GM18498 (cell line): ENCODE data around the gene NGDN.

ENCODE experiments used
- ATAC-seq: cut with Tn5 transposase; IDR thresholded peaks from one replicate; pipeline ENCODE4 v1.9.1; 2021; ENCODE audit warnings: mild to moderate bottlenecking, moderate library complexity; ENCODE audit not compliant: unreplicated experiment

NGDN gene

DNA sequence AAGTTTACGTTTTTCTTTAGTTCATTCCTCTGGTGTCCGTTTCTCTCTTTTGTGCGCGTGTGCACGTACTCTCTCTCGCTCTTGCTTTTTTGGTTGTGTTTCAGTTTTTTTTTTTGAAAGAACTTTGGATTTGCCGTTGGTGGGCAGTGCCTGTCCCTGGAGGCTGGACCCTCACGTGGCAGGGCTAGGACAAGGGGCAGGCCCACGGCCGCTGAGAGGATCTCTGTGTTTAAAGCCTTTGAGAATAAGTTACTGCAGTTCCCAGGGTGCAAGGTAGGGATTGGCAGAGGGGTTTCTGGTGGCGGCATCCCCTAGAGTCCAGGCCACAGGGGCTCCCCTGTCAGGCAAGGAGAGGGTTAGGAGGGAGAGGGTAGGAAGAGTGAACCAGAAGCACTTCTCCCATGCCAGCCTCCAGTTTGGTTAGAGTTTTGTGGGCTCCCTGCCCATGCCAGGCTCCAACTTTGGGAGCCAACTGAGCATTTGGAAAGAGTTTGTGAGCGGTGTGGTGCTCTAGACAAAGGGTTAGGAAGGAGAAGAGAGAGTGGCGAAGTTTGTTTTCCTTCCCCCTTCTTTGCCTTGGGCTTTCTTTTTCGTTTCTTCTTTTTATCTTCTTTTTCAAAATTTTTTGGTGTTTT lies 51.5 kb downstream of the NGDN start:
- ATAC-seq, result no peak

DNA sequence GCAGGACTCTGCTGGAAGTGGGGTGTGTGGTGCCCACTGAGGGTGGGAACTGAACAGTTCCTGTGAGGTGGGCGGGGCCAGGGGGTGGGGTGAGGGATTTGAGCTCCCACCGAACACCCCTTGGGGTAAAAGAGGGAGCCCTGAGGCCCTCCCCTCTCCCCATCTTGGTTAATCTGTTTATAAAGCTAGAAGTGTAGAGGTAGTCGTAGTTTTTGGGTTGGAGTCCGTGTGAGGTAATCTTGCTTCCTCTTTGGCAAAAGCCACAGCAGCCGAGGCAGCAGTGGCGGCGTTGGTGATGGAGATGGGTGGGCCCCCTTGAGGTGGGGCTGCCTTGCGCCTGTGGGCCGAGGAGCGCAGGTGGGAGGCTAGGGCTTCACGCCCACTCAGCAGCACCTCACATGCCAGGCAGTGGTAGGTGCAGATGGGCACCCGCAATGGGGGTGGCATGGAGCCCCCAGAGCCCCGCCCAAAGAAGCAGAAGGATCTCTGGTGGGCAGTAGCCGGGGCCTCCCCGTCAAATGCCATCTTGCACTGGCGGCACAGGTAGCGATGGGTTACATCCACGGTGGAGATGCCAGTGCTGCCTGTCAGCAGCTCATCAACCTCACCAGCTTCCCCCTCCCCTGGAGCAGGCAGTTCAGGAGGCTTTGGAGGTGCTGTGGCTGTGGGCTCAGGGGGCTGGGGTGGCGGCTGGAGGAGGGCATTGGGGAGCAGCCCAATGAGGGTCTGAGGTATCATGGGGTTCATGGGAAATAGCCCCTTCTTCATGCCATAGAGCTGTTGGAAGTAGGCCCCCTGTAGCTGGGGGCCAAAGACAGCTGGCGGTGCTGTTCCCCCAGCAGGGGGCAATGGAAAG lies 52.5 kb downstream of the NGDN start:
- no peak for ATAC-seq

DNA sequence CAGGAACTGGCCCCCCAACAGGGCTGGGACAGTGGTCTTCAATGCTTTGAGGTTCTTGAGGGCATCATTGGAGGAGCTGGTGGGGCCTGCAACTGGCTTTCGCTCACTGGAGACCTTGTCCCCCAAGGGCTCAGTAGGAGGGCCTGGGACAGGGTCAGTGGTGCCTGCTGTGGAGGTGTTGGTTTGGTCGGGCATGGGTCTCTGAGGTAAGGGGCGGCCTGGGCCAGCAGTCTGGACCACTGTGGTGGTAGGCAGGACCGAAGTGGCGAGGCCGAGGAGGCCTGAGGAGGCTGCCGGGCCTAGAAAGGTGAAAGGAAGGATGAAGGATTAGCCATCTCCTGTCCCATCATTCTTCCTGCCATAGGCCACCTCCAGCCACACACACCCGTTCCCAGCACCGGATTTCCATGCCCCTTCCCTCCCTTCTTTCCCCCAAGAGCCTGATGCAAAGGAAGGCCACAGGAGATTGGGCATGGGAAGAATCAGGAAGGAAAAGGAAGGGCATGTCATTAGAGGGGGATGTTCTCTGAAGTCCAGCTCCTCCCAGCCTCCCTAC lies 53.2 kb downstream of the NGDN start:
- ATAC-seq, result no peak

DNA sequence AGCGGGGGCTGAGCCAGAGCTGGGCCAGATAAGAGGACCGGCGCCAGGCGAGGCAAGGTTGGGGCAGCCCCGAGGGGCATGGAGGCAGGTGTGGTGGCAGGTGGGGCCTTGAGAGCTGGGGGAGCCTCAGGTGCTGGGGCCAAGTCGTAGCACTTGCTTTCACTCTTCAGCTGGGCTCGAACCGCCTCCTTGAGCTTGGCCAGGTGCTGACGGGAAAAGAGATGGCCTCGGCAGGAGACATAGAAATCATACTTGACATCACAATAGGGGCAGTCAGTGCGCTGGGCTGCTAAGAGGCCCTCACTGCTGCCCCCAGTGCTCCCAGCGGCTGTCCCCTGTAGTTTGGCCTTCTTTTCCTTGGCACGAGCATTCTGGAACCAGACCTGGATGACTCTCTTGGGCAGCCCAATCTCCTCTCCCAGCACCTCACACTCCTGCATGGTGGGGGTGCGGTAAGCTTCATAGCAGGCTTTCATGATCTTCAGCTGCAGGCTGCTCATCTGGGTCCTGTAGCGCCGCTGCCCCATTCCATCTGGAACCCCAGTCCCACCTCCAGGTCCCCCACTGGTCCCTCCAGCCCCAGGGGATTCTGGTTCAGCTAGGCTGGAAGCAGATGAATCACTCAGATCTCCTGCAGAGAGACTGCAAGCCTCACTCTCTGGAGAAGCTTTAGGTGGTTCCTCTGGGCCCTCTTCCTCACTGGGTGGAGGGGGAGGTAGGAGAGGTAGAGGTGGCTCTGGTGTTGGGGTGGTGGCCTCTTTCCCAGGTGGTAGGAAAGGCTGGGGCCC lies 53.9 kb downstream of the NGDN start:
- no peak for ATAC-seq

DNA sequence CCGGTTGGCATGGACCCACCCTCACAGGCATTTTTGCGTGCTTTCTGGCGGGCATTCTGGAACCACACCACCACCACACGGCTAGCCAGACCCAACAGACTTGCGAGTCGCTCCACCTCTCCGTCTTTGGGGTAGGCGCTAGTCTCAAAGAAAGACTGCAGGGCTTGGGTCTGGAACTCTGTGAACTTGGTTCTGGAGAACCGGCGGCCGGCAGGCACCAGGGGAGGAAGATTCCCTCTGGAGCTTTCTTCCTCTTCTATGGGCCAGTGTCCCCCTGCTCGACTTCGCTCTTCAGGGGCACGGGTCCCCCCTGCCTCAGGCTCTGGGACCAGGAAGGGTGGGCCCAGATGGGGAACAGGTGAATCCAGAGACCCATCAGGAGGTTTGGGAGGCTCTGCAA lies 55.5 kb downstream of the NGDN start:
- no peak for ATAC-seq

DNA sequence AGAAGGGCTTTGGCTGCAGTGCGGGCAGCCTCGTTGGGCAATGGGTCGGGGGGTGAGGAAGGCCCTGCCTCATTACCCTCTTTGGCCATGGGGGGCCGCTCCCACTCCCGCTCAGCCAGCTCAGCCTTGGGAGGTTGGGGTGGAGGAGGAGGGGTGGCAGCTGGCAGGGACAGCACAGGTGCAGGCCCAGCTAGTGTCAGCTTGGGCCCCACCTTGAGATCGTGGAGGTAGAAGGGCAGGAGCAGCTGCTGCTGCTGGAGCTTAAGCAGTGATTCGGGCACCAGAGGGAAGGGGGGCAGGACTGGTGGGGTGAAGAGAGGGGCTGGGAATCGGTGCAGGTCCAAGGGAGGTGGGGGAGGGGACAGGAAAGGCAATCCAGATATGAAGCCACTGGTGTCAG lies 56.1 kb downstream of the NGDN start:
- ATAC-seq, result no peak
